Measurements from ENCODE around the gene CYP2J2. TPM values are rescaled to one million over a fixed set of nuclear protein-coding genes. Genes with fewer than 3 reads are reported as not detected.
"Not testable (repeated sequence)": the region's sequence is repeated elsewhere in the genome, so short reads cannot be mapped to it uniquely, and the experiment has no call there.

CYP2J2 gene
- total RNA-seq, result 1 to 10 TPM; 1.3 to 1.6 TPM

GRCh38 chr1:59926381-59927123 lies at the start of gene CYP2J2:
Gene CYP2J2 (minus strand): TSS chr1:59926773. CDS start chr1:59926746, 27 bp downstream.
- DNase-seq (peak; percentile 69), ATAC-seq (peak; percentile 93)
- peak within 1 kb of the TSS; percentile 49 for H3K27ac Mint-ChIP-seq
- POLR2A ChIA-PET, result no interaction called here
- H3K27me3 Mint-ChIP-seq, result peaks cover 24% of the 10 kb centered on the region
- peak within 1 kb of the TSS; percentile 78 for H3K4me3 Mint-ChIP-seq
- intact Hi-C loops (cut with DNase I, micrococcal nuclease), result loop anchor here in 1 of 2 experiments (1.0 kb wide), 1 partner anchor 112 kb away; the partner anchor contains the start of gene HOOK1
- peaks cover 3% of the 10 kb centered on the region for H3K36me3 Mint-ChIP-seq (ENCODE audit: low read depth)
- peaks cover 13% of the 10 kb centered on the region for H3K4me1 Mint-ChIP-seq
- peaks cover 8% of the 10 kb centered on the region for H3K9me3 Mint-ChIP-seq (ENCODE audit: low read depth)
- CTCF ChIA-PET, result no interaction called here

GRCh38 chr1:59973719-59974118 lies 47.1 kb upstream of the CYP2J2 start:
- H3K4me3 Mint-ChIP-seq, result no peak overlapping the region

GRCh38 chr1:59972216-59972927 lies 45.8 kb upstream of the CYP2J2 start:
- peaks cover 25% of the 10 kb centered on the region for H3K27me3 Mint-ChIP-seq
- no peaks in the 10 kb centered on the region for H3K36me3 Mint-ChIP-seq (ENCODE audit: low read depth)
- intact Hi-C loops (cut with DNase I, micrococcal nuclease), result loop anchor here in 1 of 2 experiments (5.0 kb wide), 1 partner anchor 795 kb away; no protein-coding TSS in a partner anchor
- no peaks in the 10 kb centered on the region for H3K9me3 Mint-ChIP-seq (ENCODE audit: low read depth)
- no peak overlapping the region for H3K4me3 Mint-ChIP-seq
- no peak for DNase-seq
- no peak overlapping the region for H3K27ac Mint-ChIP-seq
- POLR2A ChIA-PET, result no interaction called here
- H3K4me1 Mint-ChIP-seq, result peaks cover 5% of the 10 kb centered on the region
- ATAC-seq, result no peak
- CTCF ChIA-PET, result interaction anchor here (0.7 to 2.9 kb wide), 4 partner anchors 10 to 1224 kb away, joined by 3 to 18 read pairs (median 9); no protein-coding TSS in a partner anchor

More at GRCh38 chr1:59973719-59974118, 47.1 kb upstream of the CYP2J2 start:
- intact Hi-C loops (cut with DNase I, micrococcal nuclease), result loop anchor here in 1 of 2 experiments (5.0 kb wide), 1 partner anchor 794 kb away; no protein-coding TSS in a partner anchor
- Mint-ChIP-seq H3K9me3 (ENCODE audit: low read depth) (no peaks in the 10 kb centered on the region), H3K27me3 (peaks cover 25% of the 10 kb centered on the region), H3K36me3 (ENCODE audit: low read depth) (no peaks in the 10 kb centered on the region), H3K27ac (no peak overlapping the region), H3K4me1 (peaks cover 5% of the 10 kb centered on the region)
- CTCF ChIA-PET, result interaction anchor here (4.8 kb wide), 1 partner anchor 8 kb away, joined by 29 read pairs; no protein-coding TSS in a partner anchor
- POLR2A ChIA-PET, result no interaction called here
- ATAC-seq (no peak), DNase-seq (no peak)

- Mint-ChIP-seq H3K4me3 (no peak overlapping the region), H3K9me3 (ENCODE audit: low read depth) (no peaks in the 10 kb centered on the region), H3K27ac (no peak overlapping the region), H3K36me3 (ENCODE audit: low read depth) (no peaks in the 10 kb centered on the region), H3K27me3 (peaks cover 21% of the 10 kb centered on the region), H3K4me1 (peaks cover 5% of the 10 kb centered on the region)
- ATAC-seq (peak; percentile 47), DNase-seq (peak; percentile 74)
- ChIA-PET CTCF (interaction anchor here (0.5 to 2.9 kb wide), 38 partner anchors 8 to 1650 kb away, joined by 3 to 18 read pairs (median 3); no protein-coding TSS in a partner anchor), POLR2A (no interaction called here)
- intact Hi-C loops (cut with DNase I, micrococcal nuclease), result loop anchor here (2.0 to 5.0 kb wide), 2 partner anchors 796 to 1483 kb away; no protein-coding TSS in a partner anchor
Observed at GRCh38 chr1:59971464-59971911, 44.9 kb upstream of the CYP2J2 start.

- POLR2A ChIA-PET; H3K36me3 Mint-ChIP-seq (ENCODE audit: low read depth); H3K4me1 Mint-ChIP-seq; H3K4me3 Mint-ChIP-seq; H3K27ac Mint-ChIP-seq; DNase-seq; H3K9me3 Mint-ChIP-seq (ENCODE audit: low read depth); ATAC-seq: not testable (repeated sequence)
- H3K27me3 Mint-ChIP-seq, result peaks cover 10% of the 10 kb centered on the region
- intact Hi-C loops (cut with DNase I, micrococcal nuclease), result loop anchor here (2.0 to 5.0 kb wide), 2 partner anchors 798 to 1485 kb away; no protein-coding TSS in a partner anchor
- CTCF ChIA-PET, result interaction anchor here (0.7 kb wide), 1 partner anchor 230 kb away, joined by 3 read pairs; no protein-coding TSS in a partner anchor
Observed at GRCh38 chr1:59969542-59970175, 43.1 kb upstream of the CYP2J2 start.

GRCh38 chr1:59968746-59969145 lies 42.2 kb upstream of the CYP2J2 start:
- DNase-seq; H3K4me1 Mint-ChIP-seq; H3K4me3 Mint-ChIP-seq; ATAC-seq; intact Hi-C loops (cut with DNase I, micrococcal nuclease); POLR2A ChIA-PET; H3K36me3 Mint-ChIP-seq (ENCODE audit: low read depth); H3K9me3 Mint-ChIP-seq (ENCODE audit: low read depth); H3K27ac Mint-ChIP-seq: not testable (repeated sequence)
- H3K27me3 Mint-ChIP-seq, result peaks cover 10% of the 10 kb centered on the region
- CTCF ChIA-PET, result interaction anchor here (0.7 to 5.1 kb wide), 4 partner anchors 7 to 229 kb away, joined by 3 to 29 read pairs (median 4); no protein-coding TSS in a partner anchor

GRCh38 chr1:59967780-59968179 lies 41.2 kb upstream of the CYP2J2 start:
- CTCF ChIA-PET, result interaction anchor here (0.8 to 5.1 kb wide), 8 partner anchors 8 to 94 kb away, joined by 3 to 29 read pairs (median 4); no protein-coding TSS in a partner anchor

GRCh38 chr1:59967141-59967697 lies 40.6 kb upstream of the CYP2J2 start:
- no peaks in the 10 kb centered on the region for H3K36me3 Mint-ChIP-seq (ENCODE audit: low read depth)
- no peaks in the 10 kb centered on the region for H3K27me3 Mint-ChIP-seq
- ATAC-seq, result no peak
- H3K4me1 Mint-ChIP-seq, result peaks cover 5% of the 10 kb centered on the region
- no peak overlapping the region for H3K4me3 Mint-ChIP-seq
- ChIA-PET POLR2A (no interaction called here), CTCF (interaction anchor here (0.6 to 5.1 kb wide), 11 partner anchors 8 to 171 kb away, joined by 3 to 29 read pairs (median 3); no protein-coding TSS in a partner anchor)
- DNase-seq, result no peak
- intact Hi-C loops (cut with DNase I, micrococcal nuclease), result no loop called here
- no peaks in the 10 kb centered on the region for H3K9me3 Mint-ChIP-seq (ENCODE audit: low read depth)
- no peak overlapping the region for H3K27ac Mint-ChIP-seq

More at GRCh38 chr1:59967780-59968179, 41.2 kb upstream of the CYP2J2 start:
- POLR2A ChIA-PET, result no interaction called here
- Mint-ChIP-seq H3K36me3 (ENCODE audit: low read depth) (no peaks in the 10 kb centered on the region), H3K27me3 (peaks cover 2% of the 10 kb centered on the region), H3K4me1 (peaks cover 5% of the 10 kb centered on the region), H3K4me3 (no peak overlapping the region), H3K27ac (no peak overlapping the region), H3K9me3 (ENCODE audit: low read depth) (no peaks in the 10 kb centered on the region)
- DNase-seq (no peak), ATAC-seq (no peak)
- intact Hi-C loops (cut with DNase I, micrococcal nuclease), result no loop called here

- Mint-ChIP-seq H3K27me3 (peaks cover 2% of the 10 kb centered on the region), H3K4me3 (no peak overlapping the region), H3K9me3 (ENCODE audit: low read depth) (no peaks in the 10 kb centered on the region), H3K36me3 (ENCODE audit: low read depth) (no peaks in the 10 kb centered on the region), H3K27ac (no peak overlapping the region), H3K4me1 (no peaks in the 10 kb centered on the region)
- POLR2A ChIA-PET, result no interaction called here
- no peak for ATAC-seq
- intact Hi-C loops (cut with DNase I, micrococcal nuclease), result no loop called here
- CTCF ChIA-PET, result interaction anchor here (0.6 to 1.7 kb wide), 2 partner anchors 19 to 978 kb away, joined by 3 to 5 read pairs; no protein-coding TSS in a partner anchor
- no peak for DNase-seq
Observed at GRCh38 chr1:59952065-59952464, 25.5 kb upstream of the CYP2J2 start.

- Mint-ChIP-seq H3K4me3 (no peak overlapping the region), H3K9me3 (ENCODE audit: low read depth) (no peaks in the 10 kb centered on the region), H3K36me3 (ENCODE audit: low read depth) (no peaks in the 10 kb centered on the region), H3K27me3 (peaks cover 2% of the 10 kb centered on the region), H3K27ac (no peak overlapping the region), H3K4me1 (no peaks in the 10 kb centered on the region)
- DNase-seq (no peak), ATAC-seq (no peak)
- CTCF ChIA-PET, result interaction anchor here (0.8 to 2.8 kb wide), 9 partner anchors 13 to 1514 kb away, joined by 3 to 18 read pairs (median 3); no protein-coding TSS in a partner anchor
- POLR2A ChIA-PET, result no interaction called here
- intact Hi-C loops (cut with DNase I, micrococcal nuclease), result no loop called here
Observed at GRCh38 chr1:59949648-59950047, 23.1 kb upstream of the CYP2J2 start.
